ENCODE data around the gene SENP3. TPM values are rescaled to one million over a fixed set of nuclear protein-coding genes. Genes with fewer than 3 reads are reported as not detected.
"Not testable (repeated sequence)": the region's sequence is repeated elsewhere in the genome, so short reads cannot be mapped to it uniquely, and the experiment has no call there.

Gene SENP3
- total RNA-seq, 2 donors from 2014 or later = 36.2 to 48.2 TPM

DNA sequence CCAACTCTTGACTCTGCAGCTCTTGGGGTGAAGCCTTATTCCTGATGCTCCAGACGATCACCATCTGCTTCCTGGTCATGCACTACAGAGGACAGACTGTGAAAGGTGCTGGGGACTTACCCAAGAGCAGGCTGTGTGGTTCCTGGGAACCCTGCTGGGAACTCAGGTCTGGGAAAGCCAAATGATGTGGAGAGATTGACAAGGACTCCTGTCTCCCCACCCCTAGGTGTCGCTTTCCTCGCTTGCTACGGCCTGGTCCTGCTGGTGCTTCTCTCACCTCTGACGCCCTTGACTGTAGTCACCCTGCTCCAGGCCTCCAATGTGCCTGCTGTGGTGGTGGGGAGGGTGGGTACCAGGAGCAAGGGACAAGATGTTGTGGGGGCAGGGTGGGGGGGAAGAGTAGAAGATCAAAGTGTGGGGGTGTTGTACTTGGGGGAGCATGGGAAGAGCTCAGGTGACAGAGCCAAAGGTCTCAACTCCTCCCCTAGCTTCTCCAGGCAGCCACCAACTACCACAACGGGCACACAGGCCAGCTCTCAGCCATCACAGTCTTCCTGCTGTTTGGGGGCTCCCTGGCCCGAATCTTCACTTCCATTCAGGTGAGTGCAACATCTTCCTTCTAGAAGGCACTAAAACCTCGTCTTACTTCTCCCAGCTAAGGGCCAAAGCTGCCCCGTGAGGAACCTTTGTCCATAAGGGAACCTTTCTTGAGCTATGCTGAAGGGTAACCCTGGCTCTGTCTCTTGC is 25.1 kb downstream of the SENP3 start:
- DNase-seq (ENCODE audit: low spot score) = peak; percentile 62
- intact Hi-C loops (cut with DNase I) = no loop called here

DNA sequence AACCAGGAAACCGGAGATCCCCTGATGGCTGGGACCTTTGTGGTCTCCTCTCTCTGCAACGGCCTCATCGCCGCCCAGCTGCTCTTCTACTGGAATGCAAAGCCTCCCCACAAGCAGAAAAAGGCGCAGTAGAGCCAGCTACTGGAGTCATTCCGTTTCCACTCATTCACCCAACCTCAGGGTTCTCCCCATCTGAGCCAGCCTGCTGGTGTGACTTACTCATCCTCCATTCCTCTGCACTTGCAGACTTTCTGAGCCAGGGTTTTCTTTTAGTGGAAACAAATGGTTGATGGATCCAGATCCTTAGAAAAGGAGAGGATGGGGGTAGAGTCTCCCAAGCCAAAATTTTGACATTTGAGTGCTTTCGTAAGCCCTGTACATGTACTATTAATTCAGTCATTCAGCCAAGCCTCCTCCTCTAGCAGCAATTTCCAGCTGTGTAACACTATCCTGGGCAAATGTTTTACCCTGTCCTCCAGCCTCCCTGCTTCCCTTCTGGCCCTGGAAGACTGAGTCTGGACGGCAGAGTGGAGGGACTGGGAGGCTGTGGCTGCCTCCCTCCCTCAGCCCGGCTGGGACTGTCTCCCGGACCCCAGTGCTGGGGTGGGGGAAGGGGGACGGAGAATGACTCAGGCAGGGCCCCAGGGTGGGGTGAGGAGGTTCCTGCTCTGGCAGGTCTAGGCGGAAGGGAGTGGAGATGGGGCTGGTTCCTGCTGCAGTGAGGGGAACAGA is 25.9 kb downstream of the SENP3 start:
- DNase-seq (ENCODE audit: low spot score) = peak; percentile 85
- intact Hi-C loops (cut with DNase I) = no loop called here

- intact Hi-C loops (cut with DNase I) = no loop called here
- DNase-seq (ENCODE audit: low spot score) = no peak
These were observed 27.0 kb downstream of the SENP3 start for GRCh38 chr17:7588553-7589203.

DNA sequence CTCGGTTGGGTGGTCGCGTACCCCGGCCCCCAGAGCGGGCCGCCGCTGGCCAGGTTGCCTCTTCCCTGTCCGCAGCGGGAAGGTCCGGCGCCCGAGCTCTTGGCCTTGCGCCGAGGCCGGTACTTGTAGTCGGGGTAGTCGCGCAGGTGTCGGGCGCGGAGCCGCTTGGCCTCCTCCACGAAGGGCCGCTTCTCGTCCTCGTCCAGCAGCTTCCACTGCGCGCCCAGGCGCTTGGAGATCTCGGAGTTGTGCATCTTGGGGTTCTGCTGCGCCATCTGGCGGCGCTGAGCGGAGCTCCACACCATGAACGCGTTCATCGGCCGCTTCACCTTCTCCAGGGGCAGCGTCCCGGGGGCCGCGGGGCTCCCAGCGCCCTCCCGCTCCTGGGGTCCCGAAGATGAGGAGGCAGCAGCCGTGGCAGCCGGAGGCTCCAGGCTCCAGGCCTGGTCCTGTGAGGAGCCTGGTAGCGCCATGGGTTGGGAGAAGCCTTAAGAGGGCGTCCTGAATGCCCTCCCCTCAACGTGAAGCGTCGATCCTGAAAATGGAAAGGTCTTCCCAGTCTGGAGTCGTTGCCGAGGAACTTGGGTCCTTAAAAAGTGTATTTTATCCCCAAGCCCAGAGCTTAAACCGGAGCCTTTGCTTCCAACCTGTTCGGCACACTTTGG is 27.6 kb downstream of the SENP3 start:
- peak; percentile 96 for DNase-seq (ENCODE audit: low spot score)
- intact Hi-C loops (cut with DNase I) = no loop called here

- intact Hi-C loops (cut with DNase I) = loop anchor here in 1 of 2 donors (2.0 kb wide), 1 partner anchor 17 kb away; no protein-coding TSS in a partner anchor
- DNase-seq (ENCODE audit: low spot score) = peak; percentile 77
These were observed 28.4 kb downstream of the SENP3 start, which contains the start of gene SOX15 for GRCh38 chr17:7589891-7590691. TSS of gene SOX15 (minus strand) at chr17:7590094. CDS start at chr17:7589676, 418 bp downstream.

DNA sequence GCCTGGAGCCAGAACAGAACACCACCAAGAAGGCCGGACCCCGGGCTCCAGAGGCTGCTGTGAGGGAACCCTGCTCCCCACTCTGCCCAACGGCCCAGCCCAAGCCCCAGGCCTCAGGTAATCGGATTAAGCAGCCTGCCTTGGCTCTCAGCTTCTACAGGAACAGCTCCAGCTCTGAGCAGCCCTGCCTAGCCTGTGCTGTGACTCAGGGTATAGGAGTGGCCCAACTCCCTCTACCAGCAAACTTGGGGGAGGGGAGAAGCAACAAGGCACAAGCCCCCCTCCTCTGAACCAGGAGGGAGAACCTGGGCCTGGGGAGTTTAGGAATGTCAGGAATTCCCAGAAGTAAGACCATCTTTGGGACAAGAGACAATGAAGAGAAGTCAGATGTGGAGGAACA is 29.0 kb downstream of the SENP3 start:
- DNase-seq (ENCODE audit: low spot score) = peak; percentile 75
- intact Hi-C loops (cut with DNase I) = loop anchor here in 1 of 2 donors (2.0 kb wide), 1 partner anchor 16 kb away; no protein-coding TSS in a partner anchor

- intact Hi-C loops (cut with DNase I) = loop anchor here in 1 of 2 donors (2.0 kb wide), 1 partner anchor 15 kb away; no protein-coding TSS in a partner anchor
- DNase-seq (ENCODE audit: low spot score) = peak; percentile 66
These were observed 29.9 kb downstream of the SENP3 start for GRCh38 chr17:7591596-7591995.

DNA sequence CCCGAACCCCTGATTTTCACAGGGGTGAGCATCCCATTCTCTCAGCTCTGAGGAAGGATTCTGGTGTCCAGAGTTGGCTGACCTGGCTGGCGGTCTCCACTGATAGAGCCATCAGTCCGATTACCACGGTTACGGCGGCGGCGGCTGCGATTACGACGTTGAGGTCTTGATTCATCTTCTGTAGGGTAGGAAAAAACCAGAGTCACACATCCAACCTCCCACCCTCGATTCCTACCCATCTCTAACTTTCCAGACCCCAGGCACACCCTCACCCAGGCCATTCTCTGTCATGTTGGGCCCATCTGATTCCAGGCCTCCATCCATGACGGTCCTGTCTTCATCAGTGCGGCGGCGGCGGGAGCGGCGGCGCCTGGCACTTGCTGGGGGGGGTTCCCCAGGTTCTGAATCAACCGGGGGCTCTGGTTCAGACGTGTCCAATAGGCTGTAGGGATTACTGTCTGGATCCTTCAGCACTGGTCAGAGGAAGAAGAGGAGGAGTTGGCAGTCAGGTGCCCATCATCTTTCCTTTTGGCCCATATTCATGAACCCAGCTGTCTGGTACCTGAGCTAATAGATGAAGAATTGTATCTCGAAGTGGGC is 30.8 kb downstream of the SENP3 start:
- intact Hi-C loops (cut with DNase I) = no loop called here
- DNase-seq (ENCODE audit: low spot score) = peak; percentile 58

DNA sequence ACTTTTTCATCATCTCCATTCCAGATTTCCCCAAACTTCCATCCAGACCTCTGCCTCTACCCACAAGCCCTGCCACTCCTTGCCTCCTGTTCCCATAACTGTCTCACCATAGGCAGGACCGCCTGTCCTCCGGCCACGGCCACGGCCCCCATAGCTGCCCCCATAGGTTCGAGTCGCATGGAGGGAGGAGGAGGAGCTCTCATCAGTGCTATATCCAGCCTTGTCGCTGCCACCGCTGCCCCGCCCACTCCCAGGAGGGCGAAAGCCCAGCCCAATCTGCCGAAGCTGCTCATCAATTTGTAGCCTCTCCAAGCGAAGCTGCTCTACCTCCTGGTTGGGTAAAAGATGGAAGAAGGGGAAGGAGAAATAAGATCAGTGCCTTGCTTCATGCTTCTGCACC is 31.6 kb downstream of the SENP3 start:
- intact Hi-C loops (cut with DNase I) = no loop called here

GRCh38 chr17:7597561-7597960 is 35.8 kb downstream of the SENP3 start:
- DNase-seq (ENCODE audit: low spot score); intact Hi-C loops (cut with DNase I): not testable (repeated sequence)

More for the DNA sequence above, 31.6 kb downstream of the SENP3 start:
- peak; percentile 65 for DNase-seq (ENCODE audit: low spot score)

GRCh38 chr17:7606280-7606679 is 44.6 kb downstream of the SENP3 start:
- intact Hi-C loops (cut with DNase I) = loop anchor here in 1 of 2 donors (2.0 kb wide), 1 partner anchor 15 kb away; the partner anchor contains the start of gene SOX15
- no peak for DNase-seq (ENCODE audit: low spot score)

DNA sequence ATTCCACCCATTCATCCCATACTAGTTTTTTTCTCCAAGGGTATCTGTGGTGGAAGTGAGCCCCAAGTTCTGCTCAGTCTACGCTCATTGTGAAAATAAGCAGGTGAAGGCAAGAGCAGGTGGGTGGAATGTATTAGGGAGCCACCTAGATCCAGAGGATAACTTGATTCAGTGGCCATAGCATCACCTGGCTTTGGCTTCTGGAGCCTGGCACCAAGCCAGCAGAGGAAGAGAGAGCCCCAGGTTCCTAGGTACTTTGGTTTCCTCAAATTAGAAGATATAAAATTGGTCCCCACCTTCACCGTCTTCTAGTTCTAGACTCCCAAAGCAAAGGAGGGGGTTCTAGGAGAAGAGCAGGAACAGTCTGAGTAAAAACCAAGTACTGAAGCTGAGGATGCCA is 48.9 kb downstream of the SENP3 start:
- intact Hi-C loops (cut with DNase I) = no loop called here
- no peak for DNase-seq (ENCODE audit: low spot score)

DNA sequence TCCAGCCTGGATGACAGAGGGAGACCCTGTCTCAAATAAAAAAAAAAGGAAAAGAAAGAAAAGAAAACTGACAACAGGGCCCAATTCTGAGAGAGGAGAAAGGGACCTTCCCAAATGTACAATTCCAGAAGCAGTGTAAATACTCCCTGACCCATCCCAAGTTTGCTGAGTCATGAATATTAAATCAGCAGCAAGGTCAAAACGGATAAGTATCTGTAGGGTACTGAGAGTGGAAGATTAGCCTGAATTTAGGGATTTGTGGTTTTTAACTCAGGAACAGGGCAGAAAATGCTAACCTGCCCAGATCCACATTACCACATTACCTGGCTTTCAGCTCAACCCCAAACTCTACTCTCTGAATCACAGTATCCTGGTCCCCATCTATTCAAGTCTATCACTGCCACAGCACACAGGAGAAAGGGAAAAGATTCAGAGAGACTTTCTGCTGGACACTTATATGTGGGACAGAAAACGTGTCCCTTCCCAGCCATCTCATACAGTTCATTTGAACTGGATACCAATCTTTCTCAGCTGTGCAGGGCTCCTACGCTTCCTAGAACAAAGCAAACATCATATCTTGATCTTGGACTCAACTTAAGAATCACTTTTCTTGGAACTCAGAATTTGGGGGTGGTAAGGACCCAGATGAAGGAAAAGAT is 50.0 kb downstream of the SENP3 start:
- DNase-seq (ENCODE audit: low spot score) = no peak
- intact Hi-C loops (cut with DNase I) = no loop called here

DNA sequence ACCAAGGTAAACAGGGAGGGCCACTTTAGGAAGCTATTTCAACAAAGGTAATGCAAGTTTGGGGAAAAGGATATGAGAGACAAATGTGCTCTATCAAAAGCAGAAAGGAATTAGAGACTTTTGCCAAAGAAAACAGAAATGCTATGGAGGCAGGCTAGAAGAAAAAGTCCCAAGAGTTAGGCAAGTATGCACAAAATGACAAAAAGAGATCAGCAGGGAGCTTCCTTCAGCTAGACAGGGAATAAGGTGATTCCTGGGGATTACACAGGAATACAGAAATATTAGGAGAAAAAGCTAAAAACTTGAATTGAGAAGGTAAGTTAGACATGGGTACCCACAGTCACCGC is 50.5 kb downstream of the SENP3 start:
- intact Hi-C loops (cut with DNase I) = no loop called here
- no peak for DNase-seq (ENCODE audit: low spot score)

DNA sequence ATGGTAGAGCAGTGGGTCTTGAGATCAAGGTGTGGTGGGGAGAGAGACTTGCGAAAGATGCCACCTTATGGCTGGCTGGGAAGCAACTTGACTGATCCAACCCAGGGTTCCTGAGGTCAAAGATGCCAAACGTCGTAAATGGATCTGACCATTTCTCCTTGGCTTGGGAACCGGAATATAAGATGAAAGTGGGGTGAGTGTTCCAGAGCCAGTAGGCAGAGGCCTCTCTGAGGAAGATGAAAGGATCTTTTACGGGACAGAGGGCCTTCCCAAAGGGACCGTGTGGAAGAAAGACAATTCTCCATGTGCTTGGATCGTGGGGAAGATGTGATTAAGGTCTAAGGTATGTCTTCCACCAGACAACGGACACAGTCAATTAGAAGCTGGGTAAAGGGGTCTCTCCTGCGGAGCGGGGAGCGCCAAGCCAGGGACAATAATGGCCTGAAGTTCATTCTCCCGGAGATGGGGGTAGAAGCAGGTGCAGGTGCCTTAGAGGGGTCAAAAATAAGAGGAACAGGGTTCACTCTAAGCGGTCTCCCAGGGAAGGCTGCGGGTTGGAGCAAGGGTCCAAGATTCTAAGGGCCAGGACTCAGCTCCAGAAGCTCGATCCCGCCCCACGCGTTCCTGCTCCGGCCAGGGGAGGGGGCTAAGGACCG is 52.2 kb downstream of the SENP3 start:
- intact Hi-C loops (cut with DNase I) = no loop called here
- no peak for DNase-seq (ENCODE audit: low spot score)

- peak; percentile 100 for DNase-seq (ENCODE audit: low spot score)
- intact Hi-C loops (cut with DNase I) = no loop called here
These were observed 52.9 kb downstream of the SENP3 start, which contains the start of gene FXR2 for GRCh38 chr17:7614425-7615264. TSS of gene FXR2 (minus strand) at chr17:7614897. CDS start at chr17:7614532, 365 bp downstream.

Data from posterior vena cava (tissue), 2 donors.